HFFc6 (cell line): ENCODE data around the gene SALL2. TPM values are rescaled to one million over a fixed set of nuclear protein-coding genes. Genes with fewer than 3 reads are reported as not detected.

Source experiments
- DNase-seq: peaks from one replicate; pipeline ENCODE4 v3.0.0-alpha.2; 2018
- H3K27ac Mint-ChIP-seq: 2 replicates; pipeline ENCODE4 v1.8.0; 2020; ENCODE audit warnings: mild to moderate bottlenecking, mixed read lengths
- H3K27me3 Mint-ChIP-seq: 2 replicates; pipeline ENCODE4 v1.8.0; 2021; ENCODE audit warnings: mild to moderate bottlenecking, moderate library complexity, mixed read lengths; ENCODE audit not compliant: insufficient read depth
- H3K36me3 Mint-ChIP-seq: 2 replicates; pipeline ENCODE4 v1.8.0; 2021; ENCODE audit warnings: low read depth, mixed read lengths
- H3K4me1 Mint-ChIP-seq: 2 replicates; pipeline ENCODE4 v1.8.0; 2020; ENCODE audit warnings: low read depth, mixed read lengths
- H3K4me3 Mint-ChIP-seq: 2 replicates; pipeline ENCODE4 v1.8.0; 2020; ENCODE audit warnings: mild to moderate bottlenecking, moderate library complexity, mixed read lengths
- H3K9me3 Mint-ChIP-seq: 2 replicates; pipeline ENCODE4 v1.8.0; 2020; ENCODE audit warnings: mild to moderate bottlenecking, mixed read lengths
- CTCF ChIP-seq: fragments of 200-600 bp; sonication (generic); IDR thresholded peaks from 2 replicates; pipeline ENCODE4 v1.5.0; 2021; ENCODE audit warnings: antibody characterized with exemption, mild to moderate bottlenecking
- total RNA-seq, 6 experiments: library from RNA; stranded (reverse); fragmentation: NEBNext Ultra II Directional; extraction: Animal tissue kit (Norgen Biotek cat#: 25700); gene quantifications; 2 replicates in 1 of 6; 3 replicates in 5 of 6; pipeline ENCODE4 v1.2.3, GENCODE V29; 2021

SALL2 gene
- total RNA-seq, 6 experiments from 2014 or later = 0.51 to 2.0 (median 0.99) TPM

- H3K27ac Mint-ChIP-seq = no peak overlapping the region
- 0 out of 2 replicates have a peak, but pooled peaks cover 5% of the 10 kb centered on the region for H3K4me1 Mint-ChIP-seq
- no peaks in the 10 kb centered on the region; the same call in 1 of the 2 replicates for H3K36me3 Mint-ChIP-seq
- H3K9me3 Mint-ChIP-seq = no peaks in the 10 kb centered on the region
- no peak for DNase-seq
- TF ChIP-seq CTCF = no peak
- H3K27me3 Mint-ChIP-seq = peaks cover 17% of the 10 kb centered on the region
- H3K4me3 Mint-ChIP-seq = peak overlapping the region; percentile 76
Measured at GRCh38 chr14:21525571-21525961, 580 bp downstream of the SALL2 start.

DNA sequence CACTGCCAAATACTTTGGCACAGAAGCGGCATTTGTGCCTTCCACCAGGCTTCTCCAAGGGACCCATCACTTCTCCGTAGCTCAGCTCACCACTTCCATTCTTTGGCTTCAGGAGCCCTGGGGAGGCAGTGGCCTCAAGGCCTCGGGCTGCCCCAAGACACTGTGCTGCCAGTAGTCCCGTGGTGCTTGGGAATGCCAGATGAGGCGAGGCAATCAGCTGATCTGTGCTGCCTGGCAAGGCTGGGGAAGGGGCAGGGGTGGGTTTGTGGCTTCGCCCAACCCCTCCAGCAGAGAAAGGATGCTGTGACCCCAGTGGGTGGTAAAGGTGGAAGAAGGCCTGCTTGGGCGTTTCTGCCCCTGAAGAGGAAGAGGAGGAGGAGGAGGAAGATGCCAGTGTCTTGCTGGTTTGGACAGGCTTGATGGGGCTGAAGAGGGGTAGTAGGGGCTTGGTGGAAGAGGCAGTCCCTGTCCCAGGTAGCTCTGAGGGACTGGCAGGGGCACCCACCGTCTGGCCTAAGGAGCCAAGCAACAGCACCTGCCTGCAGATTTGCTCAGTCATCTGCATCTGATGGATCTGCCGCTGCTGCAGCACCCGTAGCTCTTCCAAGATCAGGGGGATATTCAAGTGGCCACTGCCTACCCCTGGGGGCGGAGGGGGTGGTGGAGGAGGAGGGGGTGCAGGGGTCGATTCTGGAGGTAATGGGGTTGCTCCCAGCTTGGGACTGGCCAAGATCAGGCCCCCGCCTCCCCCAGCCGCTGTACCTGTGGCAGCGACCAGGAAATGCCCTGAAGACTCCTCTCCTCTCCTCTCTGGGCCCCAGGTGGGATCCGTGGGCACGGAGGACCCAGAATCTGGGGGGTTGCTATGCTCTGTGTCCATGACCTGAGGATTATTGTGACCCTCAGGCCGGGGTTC, 1.3 kb downstream of the SALL2 start:
- peaks cover 15% of the 10 kb centered on the region for H3K27me3 Mint-ChIP-seq
- 0 out of 2 replicates have a peak, but pooled peaks cover 5% of the 10 kb centered on the region for H3K4me1 Mint-ChIP-seq
- H3K36me3 Mint-ChIP-seq = no peaks in the 10 kb centered on the region; the same call in 1 of the 2 replicates
- no peak overlapping the region for H3K27ac Mint-ChIP-seq
- peak overlapping the region; percentile 76 for H3K4me3 Mint-ChIP-seq
- no peak for TF ChIP-seq CTCF
- H3K9me3 Mint-ChIP-seq = no peaks in the 10 kb centered on the region
- no peak for DNase-seq

- TF ChIP-seq CTCF = no peak
- peaks cover 18% of the 10 kb centered on the region for H3K27me3 Mint-ChIP-seq
- H3K36me3 Mint-ChIP-seq = no peaks in the 10 kb centered on the region; the same call in 1 of the 2 replicates
- H3K27ac Mint-ChIP-seq = no peak overlapping the region
- H3K4me1 Mint-ChIP-seq = 0 out of 2 replicates have a peak, but pooled peaks cover 5% of the 10 kb centered on the region
- DNase-seq = no peak
- no peak overlapping the region for H3K4me3 Mint-ChIP-seq
- H3K9me3 Mint-ChIP-seq = no peaks in the 10 kb centered on the region
Measured at GRCh38 chr14:21523203-21523602, 2.9 kb downstream of the SALL2 start.

- Mint-ChIP-seq H3K27me3 (peaks cover 15% of the 10 kb centered on the region), H3K27ac (no peak overlapping the region), H3K9me3 (no peaks in the 10 kb centered on the region), H3K4me1 (0 out of 2 replicates have a peak, but pooled peaks cover 5% of the 10 kb centered on the region), H3K36me3 (no peaks in the 10 kb centered on the region; the same call in 1 of the 2 replicates), H3K4me3 (no peak overlapping the region)
- TF ChIP-seq CTCF = no peak
- DNase-seq = peak; percentile 30
Measured at GRCh38 chr14:21521501-21521900, 4.6 kb downstream of the SALL2 start.

GRCh38 chr14:21520767-21521166, 5.4 kb downstream of the SALL2 start:
- no peak for DNase-seq
- H3K4me3 Mint-ChIP-seq = no peak overlapping the region
- H3K9me3 Mint-ChIP-seq = no peaks in the 10 kb centered on the region
- H3K27ac Mint-ChIP-seq = no peak overlapping the region
- H3K36me3 Mint-ChIP-seq = no peaks in the 10 kb centered on the region; the same call in 1 of the 2 replicates
- peaks cover 15% of the 10 kb centered on the region for H3K27me3 Mint-ChIP-seq
- no peak for TF ChIP-seq CTCF
- H3K4me1 Mint-ChIP-seq = 0 out of 2 replicates have a peak, but pooled peaks cover 5% of the 10 kb centered on the region
